Left renal cortex interstitium (tissue), 4 donors: ENCODE data around the gene BCAS3. TPM values are rescaled to one million over a fixed set of nuclear protein-coding genes. Genes with fewer than 3 reads are reported as not detected.
"Not testable (repeated sequence)": the region's sequence is repeated elsewhere in the genome, so short reads cannot be mapped to it uniquely, and the experiment has no call there.

Experiments used
- DNase-seq, 4 donors: peaks; one replicate each; pipeline ENCODE4 v3.0.0-alpha.2; 2013; ENCODE audit warnings: low read depth in 4 of 4, low spot score in 2 of 4, missing footprints in 1 of 4
- polyA plus RNA-seq, 4 donors: library from polyadenylated mRNA; unstranded; fragments of 120-200 nt; gene quantifications; one replicate each; pipeline ENCODE4 v1.2.1, GENCODE V29; 2013; ENCODE audit not compliant: insufficient read length in 4 of 4

Gene BCAS3
- polyA plus RNA-seq, 4 donors, result 28.0 to 30.8 (median 29.6) TPM

DNA sequence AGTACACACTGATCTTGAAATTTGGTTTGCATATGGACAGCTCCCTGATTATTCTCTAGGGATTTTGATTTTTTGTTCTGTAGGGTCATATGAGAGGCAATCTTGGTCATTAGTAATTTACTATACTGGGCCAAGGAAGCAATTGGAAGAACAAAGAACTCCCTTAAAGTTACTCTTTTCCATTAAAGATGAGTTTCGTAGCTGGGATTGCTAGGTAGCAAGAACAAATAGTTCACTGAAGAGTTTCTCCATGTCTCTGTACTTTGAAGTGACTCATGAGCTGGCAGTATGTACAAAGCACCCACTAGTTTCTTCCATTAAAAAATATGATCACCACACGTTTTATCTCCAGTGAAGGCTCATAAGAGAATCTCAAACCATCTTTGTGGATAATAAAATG, 6.2 kb upstream of the BCAS3 start:
- DNase-seq, result no peak

DNA sequence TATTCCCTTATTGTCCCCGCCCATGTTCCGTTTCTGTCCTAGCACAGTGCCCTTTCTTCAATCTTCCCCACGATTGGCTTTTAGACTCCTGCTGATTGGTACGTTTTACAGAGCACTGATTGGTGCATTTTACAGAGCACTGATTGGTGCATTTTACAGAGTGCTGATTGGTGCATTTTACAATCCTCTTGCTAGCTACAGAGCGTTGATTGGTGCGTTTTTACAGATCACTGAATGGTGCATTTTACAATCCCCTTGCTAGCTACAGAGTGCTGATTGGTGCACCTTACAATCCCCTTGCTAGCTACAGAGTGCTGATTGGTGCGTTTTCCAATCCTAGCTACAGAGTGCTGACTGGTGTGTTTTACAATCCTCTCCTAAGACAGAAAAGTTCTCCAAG, 3.0 kb upstream of the BCAS3 start:
- not testable (repeated sequence) for DNase-seq

DNA sequence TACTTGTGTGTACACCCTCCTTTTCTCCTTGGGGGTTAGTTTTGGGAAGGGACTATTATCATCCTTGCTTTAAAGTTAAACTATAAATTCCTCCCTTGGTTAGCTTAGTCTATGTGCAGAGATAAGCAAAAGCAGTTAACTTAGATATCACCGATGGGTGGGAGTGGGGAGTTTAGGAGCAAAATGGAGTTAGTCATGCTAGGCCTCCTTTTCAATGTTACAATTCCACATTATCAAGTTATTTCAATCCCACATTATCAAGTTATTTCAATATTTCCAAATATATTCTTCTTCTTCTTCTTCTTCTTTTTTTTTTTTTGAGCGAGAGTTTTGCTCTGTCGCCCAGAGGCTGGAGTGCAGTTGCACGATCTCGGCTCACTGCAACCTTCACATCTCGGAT, 1.7 kb upstream of the BCAS3 start:
- no peak for DNase-seq

DNA sequence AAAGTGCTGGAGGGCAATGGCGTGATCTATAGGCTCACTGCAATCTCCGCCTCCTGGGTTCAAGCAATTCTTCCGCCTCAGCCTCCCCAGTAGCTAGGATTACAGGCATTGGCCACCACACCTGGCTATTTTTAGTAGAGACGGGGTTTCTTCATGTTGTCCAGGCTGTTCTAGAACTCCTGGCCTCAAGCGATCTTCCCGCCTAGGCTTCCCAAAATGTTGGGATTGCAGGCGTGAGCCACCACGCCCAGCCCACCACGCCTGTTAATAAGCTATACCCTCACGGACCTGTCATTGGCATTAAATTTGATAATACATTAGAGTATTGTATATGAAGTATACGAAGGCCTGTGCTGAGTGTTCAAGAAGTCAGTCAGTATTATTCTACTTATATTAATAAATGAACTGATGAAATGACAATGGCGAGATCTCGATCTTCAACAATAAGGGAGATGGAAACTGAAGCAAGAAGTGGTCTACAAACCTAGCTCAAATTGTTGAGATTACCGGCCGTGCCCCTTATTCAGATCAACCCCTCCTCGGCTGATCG, 818 bp upstream of the BCAS3 start:
- no peak for DNase-seq

DNA sequence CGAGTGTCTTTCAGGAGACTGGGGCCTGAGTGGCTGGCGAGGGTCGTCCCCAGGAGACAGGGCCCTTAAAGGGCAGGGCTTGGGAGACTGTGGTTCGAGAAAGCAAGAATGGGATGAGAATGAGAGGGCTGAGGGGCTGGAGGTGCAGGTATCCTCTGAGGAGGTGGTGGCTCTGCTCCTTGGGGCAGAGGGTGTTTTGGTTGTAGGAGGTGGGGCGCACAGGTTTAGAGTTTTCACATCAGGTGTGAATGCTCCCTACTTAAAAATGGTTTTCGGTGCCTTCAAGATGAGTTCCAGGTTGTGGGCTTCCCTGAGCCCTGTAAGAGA, 430 bp downstream of the BCAS3 start:
- no peak for DNase-seq

DNA sequence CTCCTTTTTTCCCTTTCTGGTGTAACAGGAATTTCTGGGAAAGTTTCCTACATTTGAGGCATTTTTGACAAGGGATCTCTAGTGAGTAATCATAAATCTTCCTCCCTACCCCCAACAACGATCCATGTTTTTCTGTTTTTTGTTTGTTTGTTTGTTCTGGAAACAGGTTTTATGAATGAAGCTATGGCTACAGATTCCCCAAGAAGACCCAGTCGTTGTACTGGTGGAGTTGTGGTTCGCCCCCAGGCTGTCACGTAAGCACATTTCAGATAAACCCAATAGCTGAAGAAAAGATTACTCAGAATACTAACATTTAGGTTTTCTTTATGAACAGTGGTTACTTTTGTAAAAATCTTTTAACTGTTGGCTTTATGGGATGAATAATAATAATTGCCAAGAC, 1.6 kb downstream of the BCAS3 start:
- DNase-seq, result no peak

DNA sequence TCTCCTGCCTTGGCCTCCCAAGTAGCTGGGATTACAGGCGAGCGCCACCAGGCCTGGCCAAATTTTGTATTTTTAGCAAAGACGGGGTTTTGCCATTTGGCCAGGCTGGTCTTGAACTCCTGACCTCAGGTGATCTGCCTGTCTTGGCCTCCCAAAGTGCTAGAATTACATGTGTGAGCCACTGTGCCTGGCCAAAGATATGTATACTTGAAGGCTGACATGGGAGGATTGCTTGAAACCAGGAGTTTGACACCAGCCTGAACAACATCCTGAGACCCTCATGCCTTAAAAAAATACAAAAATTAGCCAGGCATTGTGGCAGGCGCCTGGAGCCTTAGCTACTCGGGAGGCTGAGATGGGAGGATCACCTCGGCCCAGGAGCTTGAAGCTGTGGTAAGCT, 3.1 kb downstream of the BCAS3 start:
- no peak for DNase-seq

DNA sequence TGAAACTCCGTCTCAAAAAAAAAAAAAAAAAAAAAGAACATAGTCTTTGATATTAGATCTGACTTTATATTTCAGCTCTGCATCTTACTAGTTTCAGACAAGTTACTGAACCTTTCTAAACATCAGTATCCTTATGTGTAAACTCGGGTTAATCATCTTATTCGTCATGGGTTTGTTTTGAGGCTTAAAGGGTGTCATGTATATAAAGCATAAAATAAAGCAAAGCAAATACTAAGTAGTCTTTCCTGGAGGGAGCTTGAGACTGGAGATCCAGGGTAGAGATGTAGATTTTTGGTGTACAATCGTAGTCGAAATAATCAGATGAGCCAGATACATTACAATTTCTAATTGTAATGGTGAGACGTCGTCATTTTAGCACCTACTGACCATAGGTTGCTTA, 7.8 kb downstream of the BCAS3 start:
- no peak for DNase-seq

DNA sequence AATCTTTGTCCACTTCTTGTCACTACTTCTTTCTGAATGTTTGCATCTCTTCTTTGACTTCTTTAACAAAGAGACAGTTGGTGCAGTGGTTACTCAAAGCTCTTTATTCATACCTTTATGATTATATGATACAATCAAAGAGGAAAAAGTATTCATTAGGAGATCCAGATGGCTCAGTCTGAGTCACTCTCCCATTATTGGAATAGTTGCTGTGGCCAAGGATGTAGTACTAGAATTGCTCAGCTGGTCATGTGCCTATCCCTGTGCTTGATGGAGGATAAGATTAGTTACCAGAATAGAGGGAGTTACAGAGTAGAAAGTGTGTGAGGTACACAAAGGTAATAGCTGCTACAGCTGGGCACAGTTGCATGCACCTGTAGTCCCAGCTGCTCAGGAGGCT, 18.3 kb downstream of the BCAS3 start:
- no peak for DNase-seq

DNA sequence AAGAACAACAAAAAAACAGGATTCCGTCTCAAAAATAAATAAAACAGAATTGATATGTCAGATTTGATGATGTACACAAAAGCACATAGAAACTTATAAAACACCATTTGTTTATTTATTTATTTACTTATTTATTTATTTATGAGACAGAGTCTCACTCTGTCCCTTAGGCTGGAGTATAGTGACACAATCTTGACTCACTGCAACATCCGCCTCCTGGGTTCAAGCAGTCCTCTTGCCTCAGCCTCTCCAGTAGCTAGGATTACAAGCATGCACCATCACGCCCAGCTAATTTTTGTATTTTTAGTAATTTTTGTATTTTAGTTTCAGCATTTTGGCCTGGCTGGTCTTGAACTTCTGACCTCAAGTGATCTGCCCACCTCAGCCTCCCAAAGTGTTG, 21.4 kb downstream of the BCAS3 start:
- DNase-seq, result no peak

DNA sequence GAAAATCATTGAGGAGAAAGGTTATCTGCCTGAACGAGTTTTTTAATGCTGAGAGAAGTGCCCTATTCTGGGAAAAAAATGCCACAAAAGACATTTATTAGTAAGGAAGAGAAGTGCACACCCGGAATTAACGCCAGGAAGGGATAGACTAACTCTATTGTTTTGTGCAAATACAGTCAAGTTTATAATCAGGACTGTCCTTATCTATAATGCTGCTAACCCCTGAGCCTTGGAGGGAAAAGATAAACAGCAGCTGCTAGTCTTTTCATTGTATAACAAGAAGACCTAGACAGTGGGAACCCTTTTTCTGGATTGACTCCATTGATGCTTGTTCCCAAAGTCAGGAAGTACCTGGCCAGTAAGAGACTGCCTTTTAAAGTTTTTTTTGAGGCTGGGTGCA, 26.5 kb downstream of the BCAS3 start:
- DNase-seq, result no peak

DNA sequence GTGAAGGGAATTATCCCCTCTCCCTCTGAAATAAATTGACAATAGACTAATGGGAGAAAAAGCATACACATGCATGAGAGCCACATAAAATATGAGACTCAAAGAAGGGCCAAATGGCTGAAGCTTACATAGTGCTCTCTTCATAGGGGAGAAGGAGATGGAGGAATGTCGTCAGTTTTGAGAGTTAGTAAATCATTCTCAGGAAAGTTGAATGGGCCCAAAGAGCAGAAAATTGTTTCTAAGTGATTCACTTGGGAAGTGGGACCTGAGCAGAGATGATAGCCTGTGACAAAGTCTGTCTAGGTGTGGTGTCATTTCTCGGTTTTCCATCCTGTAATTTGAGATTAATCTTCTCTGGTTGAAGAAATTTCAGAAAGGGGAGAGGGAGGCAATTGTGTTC, 35.0 kb downstream of the BCAS3 start:
- DNase-seq, result no peak

DNA sequence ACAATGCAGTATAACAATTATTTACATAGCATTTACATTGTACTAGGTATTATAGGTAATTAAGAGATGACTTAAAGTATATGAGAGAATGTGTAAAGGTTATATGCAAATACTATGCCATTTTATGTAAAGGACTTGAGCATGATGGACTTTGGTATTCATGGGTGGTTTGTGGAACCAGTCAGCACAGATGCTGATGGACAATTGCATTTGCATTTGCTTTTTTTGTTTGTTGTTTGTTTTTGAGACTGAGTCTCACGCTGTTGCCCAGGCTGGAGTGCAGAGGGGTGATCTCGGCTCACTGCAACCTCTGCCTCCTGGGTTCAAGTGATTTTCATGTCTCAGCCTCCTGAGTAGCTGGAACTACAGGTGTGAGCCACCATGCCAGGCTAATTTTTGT, 36.0 kb downstream of the BCAS3 start:
- DNase-seq, result no peak

DNA sequence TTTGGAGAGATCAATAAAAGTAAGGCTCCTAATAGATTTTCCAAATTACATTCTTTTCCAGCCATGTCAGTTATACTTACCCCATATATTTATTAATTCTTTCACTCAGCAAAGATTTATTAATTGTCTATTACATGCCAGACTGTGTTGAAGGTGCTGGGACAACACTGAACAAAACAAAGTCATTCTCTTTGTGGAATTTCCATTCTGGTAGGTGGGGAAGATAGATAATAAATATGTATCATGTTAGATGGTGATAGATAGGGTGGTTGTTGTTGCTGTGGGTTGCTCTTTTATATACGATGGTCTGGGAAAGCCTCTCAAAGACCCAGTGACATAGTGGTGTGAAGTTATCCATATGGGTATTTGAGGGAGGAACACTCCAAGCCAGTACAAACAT, 39.1 kb downstream of the BCAS3 start:
- DNase-seq, result no peak

DNA sequence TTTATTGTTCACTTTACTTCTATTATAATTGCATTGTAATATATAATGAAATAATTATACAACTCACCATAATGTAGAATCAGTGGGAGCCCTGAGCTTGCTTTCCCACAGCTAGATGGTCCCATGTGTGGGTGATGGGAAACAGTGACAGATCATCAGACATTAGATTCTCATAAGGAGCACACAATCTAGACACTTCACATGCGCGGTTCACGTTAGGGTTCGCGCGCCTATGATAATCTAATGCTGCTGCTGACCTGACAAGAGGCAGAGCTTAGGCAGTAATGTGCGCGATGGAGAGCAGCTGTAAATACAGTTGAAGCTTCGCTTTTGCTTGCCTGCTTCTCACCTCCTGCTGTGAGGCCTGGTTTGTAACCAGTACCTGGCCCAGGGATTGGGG, 40.2 kb downstream of the BCAS3 start:
- DNase-seq, result no peak

DNA sequence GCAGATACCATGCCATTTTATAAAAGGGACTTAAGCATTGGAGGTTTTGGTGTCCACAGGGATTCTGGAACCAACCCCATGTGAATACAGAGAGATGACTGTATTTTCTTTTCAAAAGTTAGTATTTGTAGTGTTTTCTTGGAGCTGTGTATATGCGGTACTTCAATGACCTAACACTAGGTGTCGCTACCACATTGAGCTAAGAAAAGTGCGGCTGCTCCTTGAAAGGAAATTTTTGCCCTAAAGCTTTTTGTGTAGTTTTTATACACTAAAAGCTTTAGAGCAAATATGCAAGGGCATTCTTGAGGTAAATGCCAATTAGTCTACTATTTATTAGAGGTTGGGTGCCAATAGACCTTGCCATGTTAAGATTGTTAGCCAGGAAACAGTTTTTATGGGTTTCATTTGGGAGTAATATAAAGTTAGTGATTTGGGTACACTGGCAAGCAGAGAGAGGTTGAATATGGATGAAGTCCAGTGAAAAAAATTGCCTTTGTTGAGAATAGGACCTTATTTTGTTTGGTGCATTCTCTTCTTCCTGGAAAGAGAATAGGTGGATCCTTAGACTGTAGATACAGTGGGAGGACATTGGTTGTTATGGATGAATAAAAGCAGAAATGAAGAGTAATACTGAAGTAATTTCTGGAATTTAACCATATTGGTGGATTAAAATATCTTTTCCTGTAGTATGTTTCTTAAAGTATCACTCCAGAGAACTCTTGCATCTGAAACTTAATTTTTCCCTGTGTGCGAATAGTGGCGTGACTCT, 43.3 kb downstream of the BCAS3 start:
- DNase-seq, result peak in 2 of 4 donors; percentile 41 to 68

DNA sequence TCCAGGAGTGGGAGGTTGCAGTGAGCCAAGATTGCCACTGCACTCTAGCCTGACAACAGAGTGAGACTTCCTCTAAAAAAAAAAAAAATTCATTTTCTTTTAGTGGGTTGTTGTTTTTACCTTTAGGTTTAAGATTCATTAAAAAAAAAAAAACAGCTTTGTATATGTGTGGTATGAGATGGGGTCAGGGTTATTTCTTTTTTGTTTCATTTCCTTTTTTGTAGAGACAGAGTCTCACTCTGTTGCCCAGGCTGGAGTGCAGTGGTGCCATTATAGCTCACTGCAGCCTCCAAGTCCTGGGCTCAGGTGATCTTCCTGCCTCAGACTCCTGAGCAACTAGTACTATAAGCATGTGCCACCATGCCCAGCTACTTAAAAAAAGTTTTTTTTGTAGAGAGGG, 47.0 kb downstream of the BCAS3 start:
- DNase-seq, result no peak

DNA sequence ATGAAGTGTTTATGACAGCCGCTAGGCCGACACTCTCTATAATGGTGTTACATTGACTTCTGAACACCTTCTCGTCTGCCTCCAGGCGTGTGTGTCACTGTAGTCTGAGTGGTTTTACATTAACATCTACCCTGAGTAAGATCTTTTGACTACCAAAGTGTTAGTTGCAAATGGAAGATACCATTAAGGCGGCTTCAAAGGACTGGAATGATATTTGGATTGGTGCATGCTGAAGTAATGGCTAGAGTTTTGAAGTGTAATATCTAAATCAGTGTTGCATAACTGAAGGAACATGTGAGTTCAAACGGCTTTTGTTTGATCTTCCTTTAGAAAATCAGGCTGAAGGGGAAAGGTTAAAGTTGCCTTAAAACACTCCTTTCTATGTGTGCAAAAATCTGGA, 52.2 kb downstream of the BCAS3 start:
- DNase-seq, result no peak

DNA sequence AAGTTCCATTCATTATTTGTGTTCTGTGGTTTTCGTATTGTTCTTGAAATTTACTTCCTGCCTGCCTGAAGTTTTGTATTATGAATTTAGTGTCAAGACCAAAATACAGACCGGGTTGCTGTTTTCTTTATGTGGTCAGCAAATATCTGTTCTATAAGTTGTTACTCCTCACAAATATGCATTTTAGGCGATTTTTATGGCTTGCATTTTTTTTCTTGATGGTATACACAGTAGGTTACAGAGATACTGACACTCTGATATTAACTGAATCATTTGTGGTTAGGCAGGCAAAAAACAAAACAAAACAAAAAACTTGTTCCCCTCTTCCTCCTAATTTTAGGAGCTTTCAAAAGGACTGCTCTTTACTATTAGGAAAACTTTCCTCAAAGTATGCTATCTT, 52.6 kb downstream of the BCAS3 start:
- DNase-seq, result no peak

DNA sequence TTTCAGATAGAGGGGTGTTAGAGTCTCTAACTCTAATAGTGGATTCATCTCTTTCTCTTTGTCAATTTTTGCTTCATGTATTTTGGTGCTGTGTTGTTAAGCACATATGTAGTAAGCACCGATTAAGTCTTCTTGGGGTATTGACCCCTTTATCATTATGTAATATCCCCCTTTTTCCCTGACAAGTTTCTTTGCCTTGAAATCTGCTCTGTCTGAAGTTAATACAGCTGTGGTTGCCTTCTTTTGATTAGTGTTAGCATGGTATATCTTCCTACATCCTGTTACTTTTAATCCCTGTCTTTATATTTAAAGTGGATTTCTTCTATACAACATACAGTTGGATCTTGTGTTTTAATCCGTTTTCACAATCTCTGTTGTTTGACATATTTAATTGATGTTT, 60.6 kb downstream of the BCAS3 start:
- no peak for DNase-seq

DNA sequence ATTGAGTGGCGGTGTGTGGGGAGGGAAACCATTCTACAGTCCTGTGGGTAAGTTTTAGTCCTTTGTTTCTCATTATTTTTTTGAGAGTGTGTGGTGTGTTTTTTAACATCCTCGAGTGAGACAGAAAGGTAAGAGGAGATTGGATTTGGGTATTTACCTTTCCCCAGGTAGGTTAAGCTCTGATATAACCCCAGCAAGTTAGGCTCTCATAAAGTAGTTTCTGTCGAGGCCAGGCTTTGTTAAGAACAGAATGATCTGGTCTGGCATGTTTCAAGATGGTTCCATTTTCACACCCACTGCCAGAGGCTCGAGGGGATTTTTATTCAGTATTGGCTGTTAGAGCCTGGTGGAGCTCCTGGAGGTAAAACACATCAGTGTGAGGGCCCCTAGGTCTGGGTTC, 62.9 kb downstream of the BCAS3 start:
- DNase-seq, result no peak

DNA sequence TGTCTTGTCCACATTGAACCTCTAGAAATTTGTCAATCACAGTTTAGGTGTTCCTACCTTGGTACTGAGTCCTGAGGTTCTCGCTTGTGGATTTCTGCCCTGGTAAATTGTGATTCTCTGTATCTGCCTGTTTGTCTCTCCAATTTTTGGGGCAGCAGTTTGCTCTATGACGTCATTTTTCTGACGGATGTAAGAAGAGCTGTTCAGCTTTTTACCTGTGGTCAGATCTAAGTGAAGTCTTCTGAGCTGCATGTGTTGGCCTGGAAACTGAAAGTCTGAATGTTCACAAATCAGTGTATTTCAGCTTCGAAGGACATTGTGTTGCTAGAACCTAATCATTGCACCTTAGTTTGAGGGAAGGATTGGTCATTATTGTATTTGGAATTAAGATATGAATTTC, 63.4 kb downstream of the BCAS3 start:
- no peak for DNase-seq

DNA sequence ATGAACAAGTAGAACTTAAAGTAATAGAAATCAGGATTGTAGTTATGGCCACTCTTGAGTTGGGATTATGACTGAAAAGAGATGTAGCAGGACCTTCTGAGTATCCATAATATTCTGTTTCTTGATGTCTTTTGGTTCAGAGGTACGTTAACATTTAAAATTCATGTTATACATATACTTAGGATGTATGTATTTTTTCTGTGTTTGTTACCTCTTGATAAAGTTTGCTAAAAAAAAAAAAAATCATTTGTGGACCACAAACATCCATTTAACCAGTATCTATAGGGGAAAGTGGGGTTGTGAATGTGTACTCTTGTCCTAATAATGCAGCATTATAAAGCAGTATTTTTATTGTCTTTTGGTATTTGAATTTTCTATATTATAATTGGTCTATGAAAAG, 65.6 kb downstream of the BCAS3 start:
- no peak for DNase-seq
